Measurements from ENCODE around the gene SORD. TPM values are rescaled to one million over a fixed set of nuclear protein-coding genes. Genes with fewer than 3 reads are reported as not detected.

Gene SORD
- total and polyA plus RNA-seq, 8 donors = 2.1 to 14.7 (median 8.8) TPM

DNA sequence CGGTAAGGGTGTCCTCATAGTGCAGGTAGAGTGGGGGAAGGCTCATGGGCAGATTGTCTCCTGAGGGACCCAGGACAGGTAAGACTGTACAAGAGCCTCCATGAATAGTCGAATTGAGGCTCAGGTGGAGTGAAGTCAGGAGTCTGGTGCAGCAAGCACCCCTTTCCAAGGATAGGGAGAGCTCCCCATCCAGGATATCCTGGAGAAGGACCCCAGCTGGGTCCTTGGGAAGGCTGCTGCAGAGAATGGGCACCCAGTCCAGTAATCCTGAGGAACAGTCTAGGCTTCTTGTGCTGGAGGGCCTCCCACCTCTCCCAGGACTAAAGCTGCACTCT, 91.7 kb downstream of the SORD start:
- WGBS, 2 donors = 5 to 14% methylated on average over 2 of the region's 2 CpGs
- intact Hi-C loops (cut with DNase I) = loop anchor here in 1 of 3 donors (10.0 kb wide), 1 partner anchor 160 kb away; the partner anchor contains the start of gene TERB2
- FAIRE-seq (no peak), ATAC-seq (no peak), DNase-seq (peak in 1 of 6 donors; percentile 18)
- Histone ChIP-seq H3K4me1 (peaks cover 0 to 7% (median 0%) of the 10 kb centered on the region in 3 donors), H3K4me3 (peak overlapping the region in 1 of 4 donors; percentile 35), H3K9me3 (no peaks in the 10 kb centered on the region), H3K36me3 (no peaks in the 10 kb centered on the region), H3K27me3 (peaks cover 0 to 26% (median 7%) of the 10 kb centered on the region in 4 donors), H3K27ac (no peak overlapping the region)
- TF ChIP-seq, protein P1, sequence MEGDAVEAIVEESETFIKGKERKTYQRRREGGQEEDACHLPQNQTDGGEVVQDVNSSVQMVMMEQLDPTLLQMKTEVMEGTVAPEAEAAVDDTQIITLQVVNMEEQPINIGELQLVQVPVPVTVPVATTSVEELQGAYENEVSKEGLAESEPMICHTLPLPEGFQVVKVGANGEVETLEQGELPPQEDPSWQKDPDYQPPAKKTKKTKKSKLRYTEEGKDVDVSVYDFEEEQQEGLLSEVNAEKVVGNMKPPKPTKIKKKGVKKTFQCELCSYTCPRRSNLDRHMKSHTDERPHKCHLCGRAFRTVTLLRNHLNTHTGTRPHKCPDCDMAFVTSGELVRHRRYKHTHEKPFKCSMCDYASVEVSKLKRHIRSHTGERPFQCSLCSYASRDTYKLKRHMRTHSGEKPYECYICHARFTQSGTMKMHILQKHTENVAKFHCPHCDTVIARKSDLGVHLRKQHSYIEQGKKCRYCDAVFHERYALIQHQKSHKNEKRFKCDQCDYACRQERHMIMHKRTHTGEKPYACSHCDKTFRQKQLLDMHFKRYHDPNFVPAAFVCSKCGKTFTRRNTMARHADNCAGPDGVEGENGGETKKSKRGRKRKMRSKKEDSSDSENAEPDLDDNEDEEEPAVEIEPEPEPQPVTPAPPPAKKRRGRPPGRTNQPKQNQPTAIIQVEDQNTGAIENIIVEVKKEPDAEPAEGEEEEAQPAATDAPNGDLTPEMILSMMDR (IDR thresholded peaks at IDR 0.05) = no peak

DNA sequence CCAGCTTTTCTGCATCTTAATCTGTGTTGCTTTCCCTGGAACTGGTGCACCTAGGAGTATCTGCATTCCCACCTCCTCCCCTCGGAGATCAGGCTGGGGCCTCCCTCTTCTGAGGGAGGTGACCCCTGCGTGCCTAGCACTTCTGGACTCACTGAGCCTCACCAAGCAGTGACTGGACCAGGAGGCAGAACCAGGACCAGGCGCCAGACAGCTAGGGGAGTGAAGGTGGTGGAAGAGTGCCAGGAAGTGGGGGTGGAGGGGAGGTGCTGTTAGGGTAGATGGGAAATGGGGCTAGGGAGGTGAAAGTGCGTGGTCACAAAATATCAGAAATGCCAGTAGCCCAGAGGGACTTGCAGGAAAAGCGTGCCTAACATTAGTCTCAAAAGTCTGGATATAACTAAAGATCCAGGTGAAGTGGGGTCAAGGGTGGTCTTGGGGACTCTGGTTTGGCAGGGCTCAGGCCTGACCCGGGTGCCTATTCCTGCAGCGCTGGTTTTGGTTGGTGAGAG, 92.4 kb downstream of the SORD start:
- Histone ChIP-seq H3K4me1 (peaks cover 0 to 7% (median 0%) of the 10 kb centered on the region in 3 donors), H3K9me3 (no peaks in the 10 kb centered on the region), H3K4me3 (no peak overlapping the region), H3K36me3 (no peaks in the 10 kb centered on the region), H3K27ac (no peak overlapping the region), H3K27me3 (peaks cover 0 to 26% (median 7%) of the 10 kb centered on the region in 4 donors)
- ATAC-seq = no peak
- 70 to 74% methylated on average over 7 of the region's 7 CpGs for WGBS, 2 donors
- intact Hi-C loops (cut with DNase I) = loop anchor here in 1 of 3 donors (10.0 kb wide), 1 partner anchor 161 kb away; the partner anchor contains the start of gene TERB2
- peak in 1 of 6 donors; percentile 27 for DNase-seq
- no peak for FAIRE-seq
- TF ChIP-seq, protein P1 (IDR thresholded peaks at IDR 0.05) = no peak

DNA sequence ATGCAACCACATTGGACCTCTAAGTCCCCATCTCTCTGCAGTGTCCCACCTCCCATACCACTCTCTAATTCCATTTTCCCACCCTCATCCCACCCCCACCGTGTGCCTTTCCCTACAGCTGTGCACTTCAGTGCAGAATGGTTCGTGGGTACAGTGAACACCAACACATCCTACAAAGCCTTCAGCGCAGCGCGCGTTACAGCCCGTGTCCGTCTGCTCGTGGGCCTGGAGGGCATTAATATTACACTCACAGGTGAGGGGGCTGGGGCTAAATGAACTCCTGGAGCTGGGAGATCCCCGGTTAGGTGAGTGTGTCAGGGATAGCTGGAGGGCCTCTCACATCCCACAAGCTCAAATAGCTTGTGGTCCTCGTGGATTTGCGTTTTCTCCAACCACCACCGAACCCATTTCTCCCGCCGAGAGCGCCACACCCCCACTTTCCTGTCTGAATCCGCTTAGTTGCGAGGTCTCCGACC, 93.0 kb downstream of the SORD start:
- ATAC-seq (no peak), DNase-seq (peak in 1 of 6 donors; percentile 19), FAIRE-seq (no peak)
- TF ChIP-seq, protein P1 (IDR thresholded peaks at IDR 0.05) = no peak
- intact Hi-C loops (cut with DNase I) = loop anchor here in 1 of 3 donors (10.0 kb wide), 1 partner anchor 161 kb away; the partner anchor contains the start of gene TERB2
- no peaks in the 10 kb centered on the region for H3K36me3 ChIP-seq
- 57 to 59% methylated on average over 19 of the region's 19 CpGs for WGBS, 2 donors
- peaks cover 0 to 26% (median 7%) of the 10 kb centered on the region in 4 donors for H3K27me3 ChIP-seq
- H3K27ac ChIP-seq = no peak overlapping the region
- no peak overlapping the region for H3K4me3 ChIP-seq
- no peaks in the 10 kb centered on the region for H3K9me3 ChIP-seq
- H3K4me1 ChIP-seq = peaks cover 0 to 7% (median 0%) of the 10 kb centered on the region in 3 donors

DNA sequence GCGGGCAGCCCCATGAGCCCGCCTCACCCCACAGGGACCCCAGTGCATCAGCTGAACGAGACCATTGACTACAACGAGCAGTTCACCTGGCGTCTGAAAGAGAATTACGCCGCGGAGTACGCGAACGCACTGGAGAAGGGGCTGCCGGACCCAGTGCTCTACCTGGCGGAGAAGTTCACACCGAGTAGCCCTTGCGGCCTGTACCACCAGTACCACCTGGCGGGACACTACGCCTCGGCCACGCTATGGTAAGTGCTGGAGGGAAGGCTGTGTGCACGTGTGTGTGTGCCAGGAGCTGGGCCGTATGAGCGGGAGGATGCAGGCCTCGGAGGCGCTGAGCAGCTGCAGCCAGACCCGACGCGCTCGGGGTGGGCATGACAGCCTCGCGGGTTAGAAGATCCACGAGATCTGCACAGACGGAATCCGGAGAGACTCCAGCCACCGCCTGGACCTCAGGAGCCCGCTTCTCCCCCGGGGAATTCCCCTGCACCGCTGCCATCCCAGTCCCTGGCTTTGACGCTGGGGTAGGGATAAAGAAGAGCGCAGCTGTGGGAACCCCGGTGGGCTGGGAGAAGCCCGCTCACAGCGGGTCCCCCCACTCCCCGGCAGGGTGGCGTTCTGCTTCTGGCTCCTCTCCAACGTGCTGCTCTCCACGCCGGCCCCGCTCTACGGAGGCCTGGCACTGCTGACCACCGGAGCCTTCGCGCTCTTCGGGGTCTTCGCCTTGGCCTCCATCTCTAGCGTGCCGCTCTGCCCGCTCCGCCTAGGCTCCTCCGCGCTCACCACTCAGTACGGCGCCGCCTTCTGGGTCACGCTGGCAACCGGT, 93.7 kb downstream of the SORD start:
- DNase-seq (peak in 2 of 6 donors; percentile 58 to 69), ATAC-seq (peak in 1 of 4 donors; percentile 3), FAIRE-seq (no peak)
- Histone ChIP-seq H3K4me1 (peaks cover 0 to 7% (median 0%) of the 10 kb centered on the region in 3 donors), H3K27ac (no peak overlapping the region), H3K36me3 (no peaks in the 10 kb centered on the region), H3K4me3 (no peak overlapping the region), H3K9me3 (no peaks in the 10 kb centered on the region), H3K27me3 (peaks cover 0 to 24% (median 7%) of the 10 kb centered on the region in 4 donors)
- intact Hi-C loops (cut with DNase I) = loop anchor here in 1 of 3 donors (10.0 kb wide), 1 partner anchor 162 kb away; the partner anchor contains the start of gene TERB2
- WGBS, 2 donors = 25 to 26% methylated on average over 64 to 65 of the region's 65 CpGs
- TF ChIP-seq, protein P1 (IDR thresholded peaks at IDR 0.05) = no peak
